NAMALWA (cell line): ENCODE results near the gene DOCK2.
"Not testable (repeated sequence)": the region's sequence is repeated elsewhere in the genome, so short reads cannot be mapped to it uniquely, and the experiment has no call there.

Experiments used
- DNase-seq: peaks from one replicate; pipeline ENCODE4 v3.0.0-alpha.2; 2015; ENCODE audit warnings: low spot score

DOCK2 gene

GRCh38 chr5:169756071-169756765, 119.1 kb downstream of the DOCK2 start:
- no peak for DNase-seq

- DNase-seq = no peak
Observed at GRCh38 chr5:169757016-169757415, 119.9 kb downstream of the DOCK2 start.

GRCh38 chr5:169758886-169759285, 121.8 kb downstream of the DOCK2 start:
- DNase-seq = no peak

GRCh38 chr5:169760229-169760628, 123.2 kb downstream of the DOCK2 start:
- DNase-seq = no peak

GRCh38 chr5:169762338-169763095, 125.4 kb downstream of the DOCK2 start:
- no peak for DNase-seq

- DNase-seq = no peak
Observed at GRCh38 chr5:169763376-169764017, 126.4 kb downstream of the DOCK2 start.

GRCh38 chr5:169764018-169764378, 126.9 kb downstream of the DOCK2 start:
- DNase-seq = no peak

- no peak for DNase-seq
Observed at GRCh38 chr5:169765176-169765996, 128.3 kb downstream of the DOCK2 start.

GRCh38 chr5:169766943-169767342, 129.9 kb downstream of the DOCK2 start:
- not testable (repeated sequence) for DNase-seq

GRCh38 chr5:169767938-169768337, 130.9 kb downstream of the DOCK2 start:
- no peak for DNase-seq

GRCh38 chr5:169768416-169768815, 131.3 kb downstream of the DOCK2 start:
- no peak for DNase-seq

- DNase-seq = no peak
Observed at GRCh38 chr5:169770109-169770508, 133.0 kb downstream of the DOCK2 start.

- DNase-seq = no peak
Observed at GRCh38 chr5:169772256-169772655, 135.2 kb downstream of the DOCK2 start.

- DNase-seq = no peak
Observed at GRCh38 chr5:169772688-169773087, 135.6 kb downstream of the DOCK2 start.

GRCh38 chr5:169777159-169777558, 140.1 kb downstream of the DOCK2 start:
- no peak for DNase-seq

GRCh38 chr5:169778622-169779596, 141.8 kb downstream of the DOCK2 start:
- peak; percentile 31 for DNase-seq

- DNase-seq = no peak
Observed at GRCh38 chr5:169781420-169782345, 144.6 kb downstream of the DOCK2 start.

- no peak for DNase-seq
Observed at GRCh38 chr5:169785771-169786618, 148.9 kb downstream of the DOCK2 start.

- DNase-seq = no peak
Observed at GRCh38 chr5:169788168-169788567, 151.1 kb downstream of the DOCK2 start.
